ENCODE results near the gene AREL1. TPM values are rescaled to one million over a fixed set of nuclear protein-coding genes. Genes with fewer than 3 reads are reported as not detected.
"Not testable (repeated sequence)": the region's sequence is repeated elsewhere in the genome, so short reads cannot be mapped to it uniquely, and the experiment has no call there.

AREL1 gene, protein sequence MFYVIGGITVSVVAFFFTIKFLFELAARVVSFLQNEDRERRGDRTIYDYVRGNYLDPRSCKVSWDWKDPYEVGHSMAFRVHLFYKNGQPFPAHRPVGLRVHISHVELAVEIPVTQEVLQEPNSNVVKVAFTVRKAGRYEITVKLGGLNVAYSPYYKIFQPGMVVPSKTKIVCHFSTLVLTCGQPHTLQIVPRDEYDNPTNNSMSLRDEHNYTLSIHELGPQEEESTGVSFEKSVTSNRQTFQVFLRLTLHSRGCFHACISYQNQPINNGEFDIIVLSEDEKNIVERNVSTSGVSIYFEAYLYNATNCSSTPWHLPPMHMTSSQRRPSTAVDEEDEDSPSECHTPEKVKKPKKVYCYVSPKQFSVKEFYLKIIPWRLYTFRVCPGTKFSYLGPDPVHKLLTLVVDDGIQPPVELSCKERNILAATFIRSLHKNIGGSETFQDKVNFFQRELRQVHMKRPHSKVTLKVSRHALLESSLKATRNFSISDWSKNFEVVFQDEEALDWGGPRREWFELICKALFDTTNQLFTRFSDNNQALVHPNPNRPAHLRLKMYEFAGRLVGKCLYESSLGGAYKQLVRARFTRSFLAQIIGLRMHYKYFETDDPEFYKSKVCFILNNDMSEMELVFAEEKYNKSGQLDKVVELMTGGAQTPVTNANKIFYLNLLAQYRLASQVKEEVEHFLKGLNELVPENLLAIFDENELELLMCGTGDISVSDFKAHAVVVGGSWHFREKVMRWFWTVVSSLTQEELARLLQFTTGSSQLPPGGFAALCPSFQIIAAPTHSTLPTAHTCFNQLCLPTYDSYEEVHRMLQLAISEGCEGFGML
- 22.6 TPM for total RNA-seq
- long read RNA-seq, full-length matches to known transcripts = 2 of 21 reads
- long read RNA-seq, partial matches to known transcripts = 14 of 21 reads
- long read RNA-seq, other reads (novel, unspliced or antisense) = 5 of 21 reads

DNA sequence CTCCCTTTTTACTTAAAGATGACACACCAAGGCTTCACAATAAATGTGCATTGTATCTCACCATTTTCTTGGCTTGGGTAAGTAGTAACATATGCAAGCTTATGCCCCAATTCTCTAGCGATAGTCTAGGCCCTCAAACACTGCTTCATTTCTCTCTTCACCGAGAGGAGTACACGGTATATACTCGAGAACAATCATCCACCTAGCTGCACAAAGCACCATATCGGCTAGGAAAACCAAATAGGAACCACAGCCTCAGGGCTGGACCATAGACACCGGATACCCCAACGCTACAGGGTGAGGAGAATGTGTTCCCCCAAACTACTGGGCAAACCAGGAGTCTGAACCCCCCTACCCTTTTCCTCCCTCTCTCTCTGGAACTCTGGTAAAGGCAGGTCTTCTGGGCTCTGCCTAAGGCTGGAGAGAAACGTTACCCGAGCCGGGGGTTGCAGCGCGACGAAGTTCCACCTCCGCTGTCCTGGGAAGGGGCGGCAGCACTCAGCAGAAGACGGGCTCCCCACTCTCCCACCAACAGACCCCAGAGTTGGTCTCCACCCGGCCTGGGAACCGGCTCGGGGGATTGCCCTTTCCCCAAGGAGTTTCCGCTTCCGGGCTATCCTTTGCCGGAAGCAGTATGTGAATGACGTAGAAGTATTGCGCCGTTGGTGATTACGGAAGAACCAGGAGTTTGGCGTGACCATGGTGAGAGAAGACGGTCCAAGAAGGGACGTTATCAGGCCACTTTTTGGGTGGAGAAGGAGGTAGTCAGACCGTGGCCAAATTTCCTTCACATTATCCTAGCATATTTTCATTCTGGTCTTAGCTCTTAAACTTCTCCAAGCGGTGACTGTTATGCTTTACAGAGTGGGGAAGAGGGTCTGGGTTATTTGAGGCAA, at the start of gene AREL1, which contains the start of gene FCF1:
Gene AREL1, minus strand, starts transcription at position 582 of the 896 bp plus-strand sequence. CDS start 27,465 bp downstream, outside the sequence.
Gene FCF1, plus strand, starts transcription at position 646 of the 896 bp plus-strand sequence. Its CDS starts 54 bp downstream, at position 700.
- intact Hi-C loops (cut with DNase I) = no loop called here
- ATAC-seq (ENCODE audit: poor library complexity) = peak; percentile 99
- peak; percentile 80 for DNase-seq

DNA sequence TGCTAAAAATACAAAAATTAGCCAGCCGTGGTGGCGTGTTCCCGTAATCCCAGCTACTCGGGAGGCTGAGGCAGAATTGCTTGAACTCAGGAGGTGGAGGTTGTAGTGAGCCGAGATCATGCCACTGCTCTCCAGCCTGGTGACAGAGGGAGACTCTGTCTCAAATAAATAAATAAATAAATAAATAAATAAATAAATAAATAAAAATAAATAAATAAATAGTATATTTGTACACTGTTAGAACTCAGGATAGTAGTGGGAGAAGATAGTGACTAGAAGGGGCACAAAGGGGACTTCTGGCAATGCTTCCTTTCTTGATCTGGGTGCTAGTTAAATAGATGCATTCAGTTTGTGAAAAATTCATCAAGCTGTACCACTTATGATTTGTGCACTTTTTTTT, 45.6 kb upstream of the AREL1 start:
- ATAC-seq (ENCODE audit: poor library complexity); intact Hi-C loops (cut with DNase I); DNase-seq: not testable (repeated sequence)

DNA sequence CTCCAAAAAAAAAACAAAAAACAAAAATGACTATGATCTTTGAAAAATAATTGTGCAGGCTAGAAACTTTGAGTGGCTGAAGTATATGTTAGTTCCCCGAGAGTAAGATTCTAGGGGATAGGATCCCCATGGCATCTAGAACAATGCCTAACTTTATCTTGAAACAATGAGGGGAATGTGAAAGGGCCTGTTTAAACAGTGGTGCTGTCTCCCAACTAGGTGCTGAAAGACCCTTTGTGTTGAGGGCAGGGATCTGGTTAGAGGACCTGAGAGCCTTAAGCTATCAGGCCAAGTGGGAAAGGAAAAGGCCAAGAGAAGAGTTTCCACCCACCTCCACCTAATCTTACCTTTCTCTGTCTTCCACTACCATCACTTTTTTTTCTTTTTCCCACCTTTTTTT, 43.4 kb upstream of the AREL1 start:
- intact Hi-C loops (cut with DNase I) = no loop called here
- DNase-seq (no peak), ATAC-seq (ENCODE audit: poor library complexity) (no peak)

DNA sequence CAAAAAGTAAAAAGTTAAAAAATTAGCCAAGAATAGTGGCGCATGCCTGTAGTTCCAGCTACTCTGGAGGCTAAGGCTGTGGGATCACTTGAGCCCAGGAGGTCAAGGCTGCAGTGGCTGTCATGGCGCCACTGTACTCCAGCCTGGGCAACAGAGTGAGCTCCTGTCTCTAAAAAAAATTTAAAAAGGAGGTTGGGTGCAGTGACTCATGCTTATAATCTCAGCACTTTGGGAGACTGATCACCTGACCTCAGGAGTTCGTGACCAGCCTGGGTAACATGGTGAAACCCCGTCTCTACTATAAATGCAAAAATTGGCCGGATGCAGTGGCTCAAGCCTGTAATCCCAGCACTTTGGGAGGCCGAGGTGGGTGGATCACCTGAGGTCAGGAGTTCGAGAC, 42.0 kb upstream of the AREL1 start:
- intact Hi-C loops (cut with DNase I) = no loop called here
- DNase-seq (no peak), ATAC-seq (ENCODE audit: poor library complexity) (no peak)

DNA sequence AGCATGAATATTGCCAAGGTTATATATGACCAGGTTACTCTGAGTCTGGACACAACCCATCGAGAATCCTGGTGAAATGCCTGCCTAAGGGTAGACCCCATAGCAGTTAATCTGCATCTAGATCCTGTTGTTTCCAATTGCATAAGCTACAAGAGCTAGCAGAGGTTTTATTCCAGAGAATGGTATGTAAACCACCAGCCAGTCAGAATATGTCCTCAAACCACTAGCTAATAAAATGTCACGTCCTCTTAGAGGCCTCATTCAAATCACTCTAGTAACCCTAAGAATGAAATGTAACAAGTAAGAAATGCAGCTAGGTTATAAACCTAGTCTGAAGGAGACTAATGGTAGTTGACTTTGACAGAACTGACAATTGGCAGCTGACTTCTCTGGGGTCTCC, 41.3 kb upstream of the AREL1 start:
- ATAC-seq (ENCODE audit: poor library complexity) (no peak), DNase-seq (no peak)
- intact Hi-C loops (cut with DNase I) = no loop called here

DNA sequence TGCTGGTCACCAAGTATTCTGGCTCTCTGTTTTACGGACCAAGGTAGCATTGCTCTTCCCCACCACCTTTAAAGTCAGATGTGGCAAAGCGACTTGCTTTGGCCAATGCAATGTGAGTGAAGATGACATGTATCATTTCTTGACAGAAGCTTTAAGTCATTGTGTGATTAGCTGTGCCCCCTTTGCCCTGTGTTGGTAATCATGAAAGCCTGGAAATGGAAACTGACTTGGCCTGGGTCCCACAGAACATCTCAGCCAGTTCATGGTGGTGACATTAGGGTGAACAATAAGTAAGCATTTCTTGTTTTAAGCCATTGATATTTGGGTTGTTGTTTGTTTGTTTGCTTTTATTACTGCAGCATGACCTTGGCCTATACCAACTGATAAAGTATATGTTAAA, 34.4 kb upstream of the AREL1 start:
- no peak for ATAC-seq (ENCODE audit: poor library complexity)
- intact Hi-C loops (cut with DNase I) = no loop called here

DNA sequence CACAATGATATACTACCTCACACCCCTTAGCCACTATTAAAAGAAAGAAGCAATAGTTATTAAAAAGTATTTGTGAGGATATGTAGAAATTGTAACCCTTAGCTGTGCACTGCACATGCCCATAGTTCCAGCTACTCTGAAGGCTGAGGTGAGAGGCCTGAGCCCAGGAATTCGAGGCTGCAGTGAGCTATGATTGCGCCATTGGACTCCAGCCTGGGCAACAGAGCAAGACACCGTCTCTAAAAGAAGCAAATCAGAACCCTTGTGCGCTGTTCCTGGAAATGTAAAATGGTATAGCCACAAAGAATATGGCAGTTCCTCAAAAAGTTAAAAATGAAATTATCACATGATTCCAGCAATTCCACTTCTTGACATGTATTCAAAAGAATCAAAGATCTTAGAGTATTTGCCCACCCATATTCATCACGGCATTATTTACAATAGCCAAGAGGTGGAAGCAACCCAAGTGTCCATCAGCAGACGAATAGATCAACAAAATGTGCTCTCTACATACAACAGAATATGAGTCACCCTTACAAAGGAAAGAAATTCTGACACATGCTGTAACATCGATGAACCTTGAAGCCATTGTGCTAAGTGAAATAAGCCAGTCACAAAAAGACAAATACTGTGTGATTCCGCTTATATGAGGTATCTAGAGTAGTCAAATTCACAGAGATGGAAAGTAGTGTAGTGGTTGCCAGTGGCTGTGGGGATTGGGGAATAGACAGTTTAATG, 26.6 kb upstream of the AREL1 start:
- intact Hi-C loops (cut with DNase I) = no loop called here
- DNase-seq = no peak
- ATAC-seq (ENCODE audit: poor library complexity) = no peak

More for the DNA sequence above, 34.4 kb upstream of the AREL1 start:
- no peak for DNase-seq

DNA sequence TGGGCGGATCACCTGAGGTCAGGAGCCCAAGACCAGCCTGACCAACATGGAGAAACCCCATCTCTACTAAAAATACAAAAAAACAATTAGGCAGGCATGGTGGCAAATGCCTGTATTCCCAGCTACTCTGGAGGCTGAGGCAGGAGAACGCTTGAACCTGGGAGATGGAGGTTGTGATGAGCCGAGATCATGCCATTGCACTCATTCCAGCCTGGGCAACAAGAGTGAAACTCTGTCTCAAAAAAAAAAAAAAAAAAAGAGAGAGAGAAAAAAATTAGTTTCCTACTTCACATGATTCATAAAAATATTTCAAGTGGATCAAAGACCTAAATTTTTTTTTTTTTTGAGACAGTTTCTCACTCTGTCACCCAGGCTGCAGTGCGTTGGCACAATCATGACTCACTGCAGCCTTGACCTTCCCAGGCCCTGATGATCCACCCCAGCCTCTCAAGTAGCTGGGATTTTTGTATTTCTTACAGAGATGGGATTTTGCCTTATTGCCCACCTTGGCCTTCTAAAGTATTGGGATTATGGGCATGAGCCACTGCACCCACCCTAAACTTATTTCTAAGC, 25.0 kb upstream of the AREL1 start:
- intact Hi-C loops (cut with DNase I) = no loop called here
- DNase-seq (no peak), ATAC-seq (ENCODE audit: poor library complexity) (no peak)

DNA sequence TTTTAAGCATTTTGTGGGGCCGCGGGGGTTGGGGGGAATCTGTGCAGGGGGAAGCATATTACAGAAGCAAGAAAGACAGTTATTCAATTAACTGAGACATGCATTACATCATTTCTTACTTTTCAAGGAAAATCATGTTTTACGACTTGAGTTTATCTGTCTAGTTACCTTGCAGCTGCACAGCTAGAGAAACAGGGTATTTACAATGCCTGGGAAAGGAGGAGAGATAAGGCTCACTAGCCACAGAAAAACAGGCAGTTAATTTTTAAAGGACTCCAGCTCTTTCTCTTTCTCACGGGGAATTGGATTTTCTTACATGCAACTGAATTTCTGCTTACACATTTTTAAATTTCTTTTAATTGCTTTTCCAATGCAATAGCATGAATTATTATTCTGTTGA, 22.2 kb upstream of the AREL1 start:
- intact Hi-C loops (cut with DNase I) = no loop called here
- ATAC-seq (ENCODE audit: poor library complexity) (no peak), DNase-seq (no peak)

DNA sequence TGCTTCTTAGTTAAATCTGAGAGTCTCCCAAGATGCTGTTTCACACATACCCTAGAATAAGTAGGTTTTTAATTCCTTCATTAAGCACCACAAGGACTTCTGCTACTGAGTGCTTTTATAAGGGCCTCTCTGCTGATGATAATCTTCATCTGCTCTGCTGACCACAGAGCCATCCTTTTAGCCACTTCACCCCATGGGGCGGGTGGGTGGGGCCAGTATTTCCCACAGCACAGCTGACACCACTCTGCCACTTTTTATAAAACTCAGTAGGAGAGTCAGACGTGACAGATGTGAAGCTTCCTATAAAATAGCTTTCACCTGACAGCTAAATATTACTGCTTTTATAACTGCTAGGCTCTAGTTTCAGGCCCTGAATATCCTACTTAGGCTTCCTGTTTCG, 20.3 kb upstream of the AREL1 start:
- DNase-seq (no peak), ATAC-seq (ENCODE audit: poor library complexity) (no peak)
- intact Hi-C loops (cut with DNase I) = no loop called here

DNA sequence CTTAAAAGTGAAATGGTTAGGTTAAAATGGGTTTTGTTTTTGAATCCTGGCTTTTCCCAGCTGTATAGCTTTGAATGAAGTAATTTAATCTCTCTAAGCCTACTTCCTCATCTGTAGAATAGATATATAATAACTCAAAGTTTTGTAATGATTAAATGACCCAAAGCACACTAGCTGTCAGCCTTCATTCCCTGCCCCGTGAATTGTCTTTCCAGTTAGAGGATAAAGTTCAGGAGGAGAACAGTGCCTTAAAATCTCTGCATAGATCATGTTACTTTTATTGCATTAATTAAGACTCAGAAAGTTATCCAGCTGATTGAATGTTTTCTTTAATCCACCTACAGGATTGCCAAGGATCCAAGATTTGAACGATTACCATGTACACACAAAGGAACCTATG, 19.5 kb upstream of the AREL1 start:
- no peak for ATAC-seq (ENCODE audit: poor library complexity)
- DNase-seq = no peak
- intact Hi-C loops (cut with DNase I) = no loop called here

DNA sequence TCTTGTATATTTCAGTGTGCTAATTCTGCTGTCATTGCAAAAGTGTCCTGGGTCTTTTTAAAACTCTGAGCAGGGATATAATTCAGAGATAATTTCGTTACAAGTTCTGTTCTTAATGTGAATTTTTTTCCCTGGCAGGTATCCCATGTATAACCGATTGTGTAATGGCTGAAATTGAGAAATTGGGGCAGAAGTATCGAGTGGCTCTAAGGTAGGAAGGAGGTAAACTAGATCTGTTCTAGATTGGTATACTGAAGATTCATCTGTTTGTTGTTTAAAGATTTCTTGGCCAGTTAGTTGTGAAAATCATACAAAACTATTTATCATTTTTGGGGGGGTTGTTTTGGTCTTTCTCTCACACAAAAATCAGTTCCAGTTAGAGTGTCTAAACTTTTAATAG, 10.3 kb upstream of the AREL1 start:
- ATAC-seq (ENCODE audit: poor library complexity) (no peak), DNase-seq (no peak)
- intact Hi-C loops (cut with DNase I) = no loop called here

DNA sequence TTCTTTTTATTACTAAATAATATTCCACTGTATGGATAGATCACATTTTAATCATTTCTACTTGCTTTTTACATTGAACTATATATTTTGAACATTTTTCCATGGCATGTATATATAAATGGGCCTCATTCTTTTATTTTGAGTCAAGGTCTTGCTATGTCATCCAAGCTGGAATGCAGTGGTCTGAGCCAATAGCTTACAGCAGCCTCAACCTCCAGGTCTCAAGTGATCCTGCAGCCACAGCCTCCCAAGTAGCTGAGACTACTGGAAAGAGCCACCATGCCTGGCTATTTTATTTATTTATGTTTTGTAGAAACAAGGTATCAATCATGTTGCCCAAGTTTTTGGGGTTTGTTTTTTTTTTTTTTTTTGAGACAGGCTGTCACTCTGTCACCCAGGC, 7.6 kb upstream of the AREL1 start:
- DNase-seq (no peak), ATAC-seq (ENCODE audit: poor library complexity) (no peak)
- intact Hi-C loops (cut with DNase I) = no loop called here

DNA sequence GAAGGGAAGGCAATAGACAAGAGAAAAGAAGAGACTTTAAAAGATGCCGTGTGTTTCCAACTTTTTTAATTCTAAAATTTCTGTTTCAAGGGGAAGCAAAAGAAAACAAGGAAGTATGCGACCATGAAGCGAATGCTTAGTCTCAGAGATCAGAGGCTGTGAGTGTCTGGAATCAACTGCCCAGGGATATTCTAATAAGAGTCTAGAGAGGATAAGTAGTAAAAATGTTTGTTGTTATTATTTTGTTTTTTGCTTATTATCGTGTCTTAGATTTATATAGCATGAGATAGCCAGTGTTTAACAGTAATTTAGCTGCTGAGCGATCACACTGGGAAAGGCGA, 485 bp upstream of the AREL1 start:
- DNase-seq (no peak), ATAC-seq (ENCODE audit: poor library complexity) (no peak)
- intact Hi-C loops (cut with DNase I) = no loop called here

DNA sequence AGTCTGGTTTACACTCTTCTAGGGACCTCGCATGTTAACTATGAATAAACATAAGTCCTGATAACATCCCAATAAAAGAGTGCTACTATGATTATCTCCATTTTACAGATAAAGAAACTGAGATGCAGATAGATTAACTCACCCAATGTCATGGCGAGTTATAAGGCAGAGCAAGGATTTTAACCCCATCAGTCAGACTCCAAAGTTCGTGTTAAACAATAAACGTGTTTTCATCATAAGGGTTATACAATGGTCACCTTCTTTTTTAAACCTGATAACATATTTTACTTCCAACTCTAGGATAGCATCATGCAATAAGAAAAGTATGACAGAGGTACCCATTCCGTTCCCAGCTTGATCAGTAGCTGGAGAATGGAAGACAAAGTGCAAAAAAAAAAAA, 1.2 kb downstream of the AREL1 start:
- intact Hi-C loops (cut with DNase I) = no loop called here
- ATAC-seq (ENCODE audit: poor library complexity) = no peak

DNA sequence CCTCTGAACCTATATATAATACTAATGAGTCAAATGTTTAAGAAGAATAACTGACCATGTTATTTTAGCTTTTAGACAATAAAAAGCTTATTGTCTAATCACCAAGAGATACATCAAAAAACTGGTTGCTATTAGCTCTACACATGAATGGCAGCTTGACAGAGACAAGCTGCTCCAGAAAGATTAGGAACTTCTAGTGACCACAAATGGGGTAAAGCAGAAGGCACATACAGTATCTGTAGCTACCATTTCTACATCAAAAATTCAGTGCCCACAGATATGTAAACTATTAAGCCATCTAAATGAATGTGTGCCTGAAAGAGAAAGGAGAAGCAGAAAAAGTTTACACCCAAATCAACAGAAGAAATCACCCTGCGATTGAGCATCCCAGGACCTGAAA, 2.4 kb downstream of the AREL1 start:
- DNase-seq = no peak
- ATAC-seq (ENCODE audit: poor library complexity) = no peak
- intact Hi-C loops (cut with DNase I) = no loop called here

More for the DNA sequence above, 1.2 kb downstream of the AREL1 start:
- DNase-seq = no peak

DNA sequence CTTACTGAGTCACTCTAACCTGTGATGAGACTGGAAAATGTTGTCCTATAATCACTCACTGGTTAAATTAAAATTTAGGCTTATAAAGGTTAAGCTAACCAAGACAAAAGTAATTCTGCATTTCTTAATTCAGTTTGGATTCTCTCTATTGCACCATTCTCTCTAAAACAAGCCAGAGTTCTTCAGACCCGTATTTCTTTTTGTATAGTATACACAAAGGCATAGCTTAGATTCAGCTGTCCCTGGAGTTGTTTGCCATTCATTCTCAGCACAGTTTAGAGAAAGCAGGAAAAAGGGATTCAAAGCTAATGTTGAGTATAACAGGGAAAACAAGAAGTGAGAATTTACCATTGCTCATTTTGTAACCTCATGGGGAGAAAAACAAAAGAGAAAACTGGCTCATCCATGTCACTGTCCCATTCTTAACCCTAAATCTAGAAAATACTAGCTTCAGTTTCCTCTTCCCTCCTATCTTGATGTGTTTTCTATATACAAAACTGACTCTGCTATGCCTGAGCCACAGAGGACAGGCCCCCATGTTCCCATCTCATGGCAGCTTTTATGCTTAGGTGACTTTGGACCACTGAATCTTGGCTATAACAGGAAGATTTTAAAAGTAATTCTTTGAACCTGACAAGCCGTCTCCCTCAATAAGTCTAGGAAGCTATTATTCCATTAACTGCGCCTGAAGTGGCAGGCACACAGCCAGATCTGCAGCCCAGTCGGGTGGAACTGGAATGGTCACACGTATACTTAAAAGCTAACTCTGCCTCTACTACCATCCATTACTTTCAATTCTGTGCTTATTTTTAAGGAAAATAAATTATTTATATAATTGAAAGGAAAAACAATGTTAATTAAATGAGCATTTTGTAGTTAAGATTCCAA, 7.0 kb downstream of the AREL1 start:
- intact Hi-C loops (cut with DNase I) = no loop called here
- DNase-seq = no peak
- no peak for ATAC-seq (ENCODE audit: poor library complexity)
